Natural killer cell (primary cell): ENCODE data around the gene SCT. TPM values are rescaled to one million over a fixed set of nuclear protein-coding genes. Genes with fewer than 3 reads are reported as not detected.
A peak's percentile ranks its signal among the peaks of the same experiment; 100 is the strongest.

Source experiments
- ATAC-seq, 3 donors: fragments of 150-1000 bp in 2 of 3; fragments of 200-7000 bp in 1 of 3; cut with Tn5 transposase; 1 replicate in 1 of 3; 2 replicates in 2 of 3; pipeline ENCODE4 v1.10.0; 2021; ENCODE audit warnings: mild to moderate bottlenecking in 2 of 3, moderate library complexity in 2 of 3
- DNase-seq, 2 donors: peaks; one replicate each; pipeline versions ENCODE4 v3.0.0 to v3.0.0-alpha.2; 2013 to 2021; ENCODE audit warnings: mixed read lengths in 1 of 2
- H3K27ac ChIP-seq: one replicate; pipeline ENCODE4 v1.5.1; 2013; ENCODE audit warnings: mild to moderate bottlenecking, low read length
- H3K27me3 ChIP-seq: one replicate; pipeline ENCODE4 v1.6.1; 2013; ENCODE audit warnings: low read length; ENCODE audit not compliant: control insufficient read depth, insufficient read depth
- H3K36me3 ChIP-seq: one replicate; pipeline ENCODE4 v1.6.1; 2013; ENCODE audit warnings: low read length; ENCODE audit not compliant: control insufficient read depth, insufficient read depth
- H3K4me1 ChIP-seq: one replicate; pipeline ENCODE4 v1.6.1; 2013; ENCODE audit warnings: low read length; ENCODE audit not compliant: control insufficient read depth, insufficient read depth
- H3K4me3 ChIP-seq: one replicate; pipeline ENCODE4 v1.5.1; 2013; ENCODE audit warnings: low read length
- H3K9me3 ChIP-seq: one replicate; pipeline ENCODE4 v1.6.1; 2013; ENCODE audit warnings: low read length; ENCODE audit not compliant: control insufficient read depth, insufficient read depth
- H3K27ac Mint-ChIP-seq, 2 donors: one replicate each; pipeline ENCODE4 v1.8.0; 2022; ENCODE audit warnings: mild to moderate bottlenecking in 2 of 2, mixed read lengths in 2 of 2, moderate library complexity in 1 of 2
- H3K27me3 Mint-ChIP-seq, 2 donors: one replicate each; pipeline ENCODE4 v1.8.0; 2022; ENCODE audit warnings: low read depth in 2 of 2, mixed read lengths in 2 of 2
- H3K36me3 Mint-ChIP-seq: one replicate; pipeline ENCODE4 v1.8.0; 2022; ENCODE audit warnings: mixed read lengths
- H3K4me1 Mint-ChIP-seq, 2 donors: one replicate each; pipeline ENCODE4 v1.8.0; 2022; ENCODE audit warnings: mixed read lengths in 2 of 2
- H3K4me3 Mint-ChIP-seq: one replicate; pipeline ENCODE4 v1.8.0; 2022; ENCODE audit warnings: mild to moderate bottlenecking, moderate library complexity, mixed read lengths
- H3K9me3 Mint-ChIP-seq, 2 donors: one replicate each; pipeline ENCODE4 v1.8.0; 2022; ENCODE audit warnings: mixed read lengths in 2 of 2
- CTCF ChIP-seq: fragments of 200-600 bp; IDR thresholded peaks from one replicate; pipeline ENCODE4 v1.8.0; 2022; ENCODE audit warnings: antibody characterized with exemption
- WGBS: methylation state at CpG from one replicate; pipeline ENCODE4 v1.1.7; 2013; ENCODE audit warnings: missing lambda C conversion rate; ENCODE audit not compliant: insufficient coverage; 5-methylcytosine and 5-hydroxymethylcytosine counted together
- intact Hi-C: fragments of 100-400 bp; cut with micrococcal nuclease; formaldehyde crosslinking; loops from one replicate; pipeline ENCODE4 v1.14.2; 2022
- total RNA-seq, 4 donors: library from RNA; stranded (reverse); fragments of 120-200 nt in 1 of 4; gene quantifications; one replicate each; pipeline versions ENCODE4 v1.2.3 to v1.2.4, GENCODE V29; 2013 to 2022

SCT gene
- total RNA-seq, 3 donors from 2014 or later (not counting 1 experiment from before 2014, with no cell fraction given): not detected

- H3K36me3 Mint-ChIP-seq: no peaks in the 10 kb centered on the region
- H3K4me3 Mint-ChIP-seq: no peak overlapping the region
- ATAC-seq: peak in 2 of 3 donors; percentile 33 to 36
- 97% methylated on average over 29 of the region's 29 CpGs for WGBS
- Histone ChIP-seq H3K27ac (no peak overlapping the region), H3K36me3 (peaks cover 78% of the 10 kb centered on the region), H3K9me3 (no peaks in the 10 kb centered on the region), H3K4me3 (no peak overlapping the region), H3K27me3 (no peaks in the 10 kb centered on the region), H3K4me1 (peaks cover 13% of the 10 kb centered on the region)
- DNase-seq: no peak
- intact Hi-C loops: no loop called here
- H3K4me1 Mint-ChIP-seq: peaks cover 10 to 11% of the 10 kb centered on the region in 2 donors
- peak overlapping the region in 1 of 2 donors; percentile 35 for H3K27ac Mint-ChIP-seq
- no peak for TF ChIP-seq CTCF
- H3K9me3 Mint-ChIP-seq: no peaks in the 10 kb centered on the region
- H3K27me3 Mint-ChIP-seq: no peaks in the 10 kb centered on the region
Observed at GRCh38 chr11:597166-597725, 29.7 kb downstream of the SCT start.

DNA sequence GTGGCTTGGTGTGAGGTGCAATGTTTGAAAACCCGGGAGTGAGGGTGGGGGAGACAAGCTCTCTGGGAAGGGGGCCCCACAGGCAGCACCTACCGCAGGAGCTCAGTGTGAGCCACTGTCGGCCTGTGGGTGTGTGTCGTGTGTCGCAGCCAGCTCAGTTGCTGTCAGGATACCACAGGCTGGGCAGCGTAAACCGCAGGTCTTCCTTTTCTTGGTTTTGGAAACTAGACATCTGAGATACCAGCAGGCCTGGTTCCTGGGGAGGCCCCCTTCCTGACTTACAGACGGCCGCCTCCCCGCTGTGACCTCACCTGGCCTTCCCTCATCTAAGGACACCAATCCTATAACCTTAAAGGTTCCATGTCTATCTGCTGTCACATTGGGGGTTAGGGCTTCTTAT lies 30.6 kb downstream of the SCT start:
- DNase-seq: peak in 1 of 2 donors; percentile 23
- no peaks in the 10 kb centered on the region for H3K36me3 Mint-ChIP-seq

DNA sequence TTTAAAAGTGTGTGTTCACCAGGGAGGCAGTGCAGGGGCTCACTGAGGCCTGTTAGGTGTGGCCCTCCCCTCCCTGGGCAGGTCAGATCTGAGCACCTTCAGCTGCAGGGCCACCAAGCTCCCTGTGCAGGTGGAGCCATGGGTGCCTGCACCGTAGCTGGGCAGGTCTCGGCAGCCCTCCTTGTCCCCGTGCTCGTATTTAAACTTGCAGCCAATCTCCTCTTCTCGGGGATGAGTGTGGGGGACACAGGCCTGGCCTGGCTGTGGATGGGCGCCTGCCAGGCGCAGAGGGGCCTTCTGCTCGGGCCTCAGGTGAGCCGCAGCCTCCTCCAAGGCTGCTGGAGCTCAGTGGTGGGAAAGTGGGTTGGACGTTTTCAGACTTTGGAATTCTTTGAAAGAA lies 31.6 kb downstream of the SCT start:
- Mint-ChIP-seq H3K27ac (no peak overlapping the region), H3K27me3 (no peaks in the 10 kb centered on the region), H3K4me1 (peaks cover 10 to 11% of the 10 kb centered on the region in 2 donors), H3K9me3 (no peaks in the 10 kb centered on the region), H3K4me3 (no peak overlapping the region), H3K36me3 (no peaks in the 10 kb centered on the region)
- no peak for TF ChIP-seq CTCF
- H3K27ac ChIP-seq: no peak overlapping the region
- intact Hi-C loops: no loop called here
- H3K36me3 ChIP-seq: peaks cover 79% of the 10 kb centered on the region
- no peak for ATAC-seq
- no peak overlapping the region for H3K4me3 ChIP-seq
- DNase-seq: no peak
- no peaks in the 10 kb centered on the region for H3K27me3 ChIP-seq
- 95% methylated on average over 10 of the region's 10 CpGs for WGBS
- no peaks in the 10 kb centered on the region for H3K9me3 ChIP-seq
- H3K4me1 ChIP-seq: peaks cover 13% of the 10 kb centered on the region

More for the DNA sequence above, 30.6 kb downstream of the SCT start:
- H3K27ac ChIP-seq: no peak overlapping the region
- H3K27me3 ChIP-seq: no peaks in the 10 kb centered on the region
- TF ChIP-seq CTCF: no peak
- intact Hi-C loops: no loop called here
- peaks cover 13% of the 10 kb centered on the region for H3K4me1 ChIP-seq
- Mint-ChIP-seq H3K4me1 (peaks cover 10 to 11% of the 10 kb centered on the region in 2 donors), H3K27ac (peak overlapping the region in 1 of 2 donors; percentile 23), H3K27me3 (no peaks in the 10 kb centered on the region), H3K4me3 (no peak overlapping the region), H3K9me3 (no peaks in the 10 kb centered on the region)
- peak in 1 of 3 donors; percentile 34 for ATAC-seq
- H3K4me3 ChIP-seq: no peak overlapping the region
- H3K36me3 ChIP-seq: peaks cover 74% of the 10 kb centered on the region
- no peaks in the 10 kb centered on the region for H3K9me3 ChIP-seq
- WGBS: 47% methylated on average over 10 of the region's 10 CpGs

- no peak for TF ChIP-seq CTCF
- Histone ChIP-seq H3K27ac (no peak overlapping the region), H3K4me1 (peaks cover 13% of the 10 kb centered on the region), H3K4me3 (no peak overlapping the region), H3K27me3 (no peaks in the 10 kb centered on the region), H3K9me3 (no peaks in the 10 kb centered on the region), H3K36me3 (peaks cover 75% of the 10 kb centered on the region)
- H3K27ac Mint-ChIP-seq: no peak overlapping the region
- intact Hi-C loops: no loop called here
- ATAC-seq (no peak), DNase-seq (no peak)
- peaks cover 10 to 22% of the 10 kb centered on the region in 2 donors for H3K4me1 Mint-ChIP-seq
- peaks cover 8% of the 10 kb centered on the region for H3K36me3 Mint-ChIP-seq
- no peaks in the 10 kb centered on the region for H3K27me3 Mint-ChIP-seq
- H3K9me3 Mint-ChIP-seq: no peaks in the 10 kb centered on the region
- 98% methylated on average over 21 of the region's 21 CpGs for WGBS
- no peak overlapping the region for H3K4me3 Mint-ChIP-seq
Observed at GRCh38 chr11:593347-593746, 33.6 kb downstream of the SCT start.
